A549 treated with dexamethasone at 1 μM for 4 hours (cell line): Measurements from ENCODE around the gene MFSD8. TPM values are rescaled to one million over a fixed set of nuclear protein-coding genes. Genes with fewer than 3 reads are reported as not detected.

Source experiments
- total RNA-seq: library from RNA; stranded (reverse); fragments of 200-300 nt; extraction: Qiagen RNA extraction; gene quantifications from 5 replicates; pipeline ENCODE4 v1.2.3, GENCODE V29; 2022

Gene MFSD8, protein sequence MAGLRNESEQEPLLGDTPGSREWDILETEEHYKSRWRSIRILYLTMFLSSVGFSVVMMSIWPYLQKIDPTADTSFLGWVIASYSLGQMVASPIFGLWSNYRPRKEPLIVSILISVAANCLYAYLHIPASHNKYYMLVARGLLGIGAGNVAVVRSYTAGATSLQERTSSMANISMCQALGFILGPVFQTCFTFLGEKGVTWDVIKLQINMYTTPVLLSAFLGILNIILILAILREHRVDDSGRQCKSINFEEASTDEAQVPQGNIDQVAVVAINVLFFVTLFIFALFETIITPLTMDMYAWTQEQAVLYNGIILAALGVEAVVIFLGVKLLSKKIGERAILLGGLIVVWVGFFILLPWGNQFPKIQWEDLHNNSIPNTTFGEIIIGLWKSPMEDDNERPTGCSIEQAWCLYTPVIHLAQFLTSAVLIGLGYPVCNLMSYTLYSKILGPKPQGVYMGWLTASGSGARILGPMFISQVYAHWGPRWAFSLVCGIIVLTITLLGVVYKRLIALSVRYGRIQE
- 12.7 to 15.1 TPM (median 13.0 TPM) in 5 replicates for total RNA-seq

DNA sequence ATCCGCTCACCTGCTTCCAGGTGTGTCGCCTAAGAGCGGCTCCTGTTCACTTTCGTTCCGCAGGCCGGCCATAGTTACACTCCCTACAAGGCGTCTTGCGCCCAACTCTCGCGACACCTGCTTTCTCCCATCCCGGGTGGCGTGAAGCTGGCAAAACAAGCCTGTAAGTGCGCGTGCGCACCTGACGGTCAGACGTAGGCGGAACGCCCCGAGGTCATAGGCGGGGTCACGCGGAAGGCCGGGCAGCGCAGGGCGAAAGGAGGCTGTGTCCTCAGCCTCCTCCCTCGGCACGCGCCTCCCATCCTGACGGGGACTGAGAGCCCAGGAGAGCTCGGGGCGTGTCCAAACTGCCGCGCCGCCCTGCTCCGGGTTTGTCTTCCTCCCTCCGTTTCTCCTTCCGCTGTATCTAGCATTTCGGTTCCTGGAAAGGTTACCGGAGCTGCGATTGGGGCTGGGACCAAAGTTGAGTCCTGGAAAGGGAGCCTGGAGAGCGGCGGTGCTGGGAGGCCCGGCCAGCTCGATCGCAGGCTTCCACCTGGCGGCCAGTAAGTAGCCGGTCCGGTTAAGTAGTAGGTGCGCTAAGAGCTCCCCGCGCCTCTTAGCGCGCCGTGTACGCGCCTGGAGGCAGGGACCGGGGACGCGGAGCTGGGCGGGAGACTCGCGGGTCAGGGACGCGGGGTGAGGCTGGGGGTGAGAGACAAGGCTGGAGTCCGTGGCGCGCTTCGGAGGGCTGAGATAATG, at the start of gene MFSD8, which contains the start of gene ABHD18:
TSS of gene MFSD8 (minus strand) at position 112 of the 741 bp plus-strand sequence. CDS start at position 72, 40 bp downstream.
TSS of gene ABHD18 (plus strand) at position 345 of the 741 bp plus-strand sequence. CDS start 17,550 bp downstream, outside the sequence.

DNA sequence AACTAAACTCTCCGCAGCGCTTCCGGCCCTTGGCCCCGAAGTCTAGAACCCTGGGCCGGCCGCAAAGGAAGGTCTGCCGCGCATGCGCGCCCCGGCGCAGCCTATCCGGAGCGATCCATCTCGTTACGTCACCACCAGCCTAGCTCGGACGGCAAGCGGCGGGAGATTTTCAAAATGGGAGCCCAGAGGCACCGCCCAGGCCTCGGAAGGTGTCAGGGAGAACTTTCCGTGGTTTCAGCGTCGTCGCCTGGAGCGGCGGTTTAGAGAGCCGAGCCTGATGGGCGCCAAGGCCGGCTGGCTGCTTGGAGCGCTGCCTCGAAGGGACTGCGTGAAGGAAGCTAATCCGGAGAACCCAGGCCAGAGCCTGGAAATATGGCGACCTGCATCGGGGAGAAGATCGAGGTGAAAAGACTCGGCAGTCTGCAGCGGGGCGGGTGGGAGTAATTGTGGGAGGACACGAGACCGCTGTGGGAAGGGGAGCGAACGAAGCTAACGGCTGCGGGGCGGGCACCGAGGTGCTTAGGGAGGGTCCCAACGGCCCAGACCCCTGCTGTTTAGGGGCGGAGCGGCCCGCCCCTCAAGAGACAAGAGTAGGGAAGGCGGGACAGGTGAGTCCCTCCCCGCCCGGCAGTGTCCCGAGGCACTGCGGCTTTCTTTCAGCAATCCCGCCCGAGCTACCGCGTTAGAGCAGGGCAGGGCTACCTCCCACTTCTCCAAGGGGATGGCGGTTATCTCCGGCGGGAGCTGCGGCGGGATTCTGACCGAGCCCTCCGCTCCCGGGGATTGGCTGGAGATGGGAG, 84.0 kb downstream of the MFSD8 start, which contains the start of gene PLK4:
TSS of gene PLK4 (plus strand) at position 131 of the 800 bp plus-strand sequence. CDS start at position 373, 242 bp downstream.

Other genes with a start within 250 kb of the MFSD8 start
- gene SLC25A31, start 234.8 kb downstream of the MFSD8 start, total RNA-seq: not detected in 5 replicates
- gene HSPA4L, start 182.9 kb downstream of the MFSD8 start, total RNA-seq: 6.2 to 7.8 TPM (median 7.3 TPM) in 5 replicates
- gene PLK4, start 84.3 kb downstream of the MFSD8 start, total RNA-seq: 13.5 to 19.2 TPM (median 16.5 TPM) in 5 replicates
- gene ABHD18, start 233 bp upstream of the MFSD8 start, total RNA-seq: 3.2 to 4.0 TPM (median 3.4 TPM) in 5 replicates
- 11.5 to 15.9 TPM (median 13.6 TPM) in 5 replicates for gene LARP1B, start 96.1 kb upstream of the MFSD8 start, total RNA-seq